ENCODE data around the gene PLOD1.
"Not testable (repeated sequence)": the region's sequence is repeated elsewhere in the genome, so short reads cannot be mapped to it uniquely, and the experiment has no call there.

PLOD1 gene

GRCh38 chr1:12001249-12001917 is 66.9 kb downstream of the PLOD1 start:
- H3K4me3 ChIP-seq (ENCODE audit: low read depth, low read length) = no peak overlapping the region

GRCh38 chr1:12001996-12002493 is 67.5 kb downstream of the PLOD1 start:
- no peak overlapping the region for H3K4me3 ChIP-seq (ENCODE audit: low read depth, low read length)

- no peak overlapping the region for H3K4me3 ChIP-seq (ENCODE audit: low read depth, low read length)
Measured at GRCh38 chr1:12003762-12004161, 69.2 kb downstream of the PLOD1 start.

- H3K4me3 ChIP-seq (ENCODE audit: low read depth, low read length) = no peak overlapping the region
Measured at GRCh38 chr1:12005488-12006166, 71.1 kb downstream of the PLOD1 start.

- H3K4me3 ChIP-seq (ENCODE audit: low read depth, low read length) = no peak overlapping the region
Measured at GRCh38 chr1:12006167-12006921, 71.8 kb downstream of the PLOD1 start.

- no peak overlapping the region for H3K4me3 ChIP-seq (ENCODE audit: low read depth, low read length)
Measured at GRCh38 chr1:12007204-12007603, 72.7 kb downstream of the PLOD1 start.

- not testable (repeated sequence) for H3K4me3 ChIP-seq (ENCODE audit: low read depth, low read length)
Measured at GRCh38 chr1:12008355-12008754, 73.8 kb downstream of the PLOD1 start.

GRCh38 chr1:12009318-12009947 is 74.9 kb downstream of the PLOD1 start:
- no peak overlapping the region for H3K4me3 ChIP-seq (ENCODE audit: low read depth, low read length)

GRCh38 chr1:12010746-12011570 is 76.4 kb downstream of the PLOD1 start:
- H3K4me3 ChIP-seq (ENCODE audit: low read depth, low read length) = no peak overlapping the region

- no peak overlapping the region for H3K4me3 ChIP-seq (ENCODE audit: low read depth, low read length)
Measured at GRCh38 chr1:12011998-12012397, 77.5 kb downstream of the PLOD1 start.

- H3K4me3 ChIP-seq (ENCODE audit: low read depth, low read length) = no peak overlapping the region
Measured at GRCh38 chr1:12012560-12013316, 78.2 kb downstream of the PLOD1 start.

GRCh38 chr1:12014141-12014991 is 79.8 kb downstream of the PLOD1 start:
- no peak overlapping the region for H3K4me3 ChIP-seq (ENCODE audit: low read depth, low read length)

- H3K4me3 ChIP-seq (ENCODE audit: low read depth, low read length) = no peak overlapping the region
Measured at GRCh38 chr1:12015001-12015491, 80.5 kb downstream of the PLOD1 start.

- H3K4me3 ChIP-seq (ENCODE audit: low read depth, low read length) = no peak overlapping the region
Measured at GRCh38 chr1:12015499-12015898, 81.0 kb downstream of the PLOD1 start.

- no peak overlapping the region for H3K4me3 ChIP-seq (ENCODE audit: low read depth, low read length)
Measured at GRCh38 chr1:12016182-12016581, 81.7 kb downstream of the PLOD1 start.

GRCh38 chr1:12019858-12020509 is 85.5 kb downstream of the PLOD1 start:
- peak overlapping the region; percentile 83 for H3K4me3 ChIP-seq (ENCODE audit: low read depth, low read length)

GRCh38 chr1:12021616-12022015 is 87.1 kb downstream of the PLOD1 start:
- no peak overlapping the region for H3K4me3 ChIP-seq (ENCODE audit: low read depth, low read length)

GRCh38 chr1:12022036-12022435 is 87.5 kb downstream of the PLOD1 start:
- no peak overlapping the region for H3K4me3 ChIP-seq (ENCODE audit: low read depth, low read length)
